Glomerular visceral epithelial cell (primary cell): Measurements from ENCODE around the gene FXYD2.
"Not testable (repeated sequence)": the region's sequence is repeated elsewhere in the genome, so short reads cannot be mapped to it uniquely, and the experiment has no call there.

Experiments
- DNase-seq: peaks from one replicate; pipeline ENCODE4 v3.0.0-alpha.2; 2016; ENCODE audit errors: extremely low spot score

Gene FXYD2

GRCh38 chr11:117824571-117825537, at the start of gene FXYD2:
Gene FXYD2, minus strand, starts transcription at chr11:117824744. Its CDS starts 66 bp downstream, at chr11:117824678.
- peak; percentile 59 for DNase-seq

GRCh38 chr11:117873828-117874125, 49.2 kb upstream of the FXYD2 start:
- no peak for DNase-seq

GRCh38 chr11:117872975-117873827, 48.7 kb upstream of the FXYD2 start:
- no peak for DNase-seq

- no peak for DNase-seq
These were observed 47.9 kb upstream of the FXYD2 start for GRCh38 chr11:117872420-117872961.

- DNase-seq, result no peak
These were observed 47.2 kb upstream of the FXYD2 start for GRCh38 chr11:117871784-117872183.

- no peak for DNase-seq
These were observed 46.6 kb upstream of the FXYD2 start for GRCh38 chr11:117871160-117871559.

GRCh38 chr11:117870103-117870952, 45.8 kb upstream of the FXYD2 start:
- DNase-seq, result no peak

- DNase-seq, result no peak
These were observed 45.1 kb upstream of the FXYD2 start for GRCh38 chr11:117869604-117870003.

- no peak for DNase-seq
These were observed 44.4 kb upstream of the FXYD2 start for GRCh38 chr11:117868815-117869561.

GRCh38 chr11:117868088-117868487, 43.5 kb upstream of the FXYD2 start:
- DNase-seq, result no peak

- DNase-seq, result no peak
These were observed 42.0 kb upstream of the FXYD2 start for GRCh38 chr11:117866526-117866925.

- DNase-seq, result not testable (repeated sequence)
These were observed 41.0 kb upstream of the FXYD2 start for GRCh38 chr11:117865546-117865945.

- DNase-seq, result no peak
These were observed 38.8 kb upstream of the FXYD2 start for GRCh38 chr11:117863383-117863782.

- no peak for DNase-seq
These were observed 38.2 kb upstream of the FXYD2 start for GRCh38 chr11:117862753-117863152.

- no peak for DNase-seq
These were observed 37.6 kb upstream of the FXYD2 start for GRCh38 chr11:117862019-117862725.

- DNase-seq, result no peak
These were observed 36.8 kb upstream of the FXYD2 start for GRCh38 chr11:117861151-117862018.

GRCh38 chr11:117860139-117860538, 35.6 kb upstream of the FXYD2 start:
- DNase-seq, result no peak

- DNase-seq, result no peak
These were observed 35.1 kb upstream of the FXYD2 start for GRCh38 chr11:117859488-117860112.

- DNase-seq, result no peak
These were observed 34.5 kb upstream of the FXYD2 start for GRCh38 chr11:117859061-117859460.
